T-helper 2 cell treated with Interferon-gamma antibody and Interleukin-4, amounts not matched to agents 100 ng/mL and 5 ng/mL, for 36 hours (primary cell): Measurements from ENCODE around the gene MAGEA9. TPM values are rescaled to one million over a fixed set of nuclear protein-coding genes. Genes with fewer than 3 reads are reported as not detected.
"Not testable (repeated sequence)": the region's sequence is repeated elsewhere in the genome, so short reads cannot be mapped to it uniquely, and the experiment has no call there.

Source experiments
- intact Hi-C: fragments of 100-400 bp; cut with micrococcal nuclease; formaldehyde crosslinking; loops from one replicate; pipeline ENCODE4 v1.15.1; 2023
- total RNA-seq: library from RNA; stranded (reverse); gene quantifications from 2 replicates; pipeline ENCODE4 v1.2.3, GENCODE V29; 2022

MAGEA9 gene
- total RNA-seq, 1 donor from 2014 or later = not detected

DNA sequence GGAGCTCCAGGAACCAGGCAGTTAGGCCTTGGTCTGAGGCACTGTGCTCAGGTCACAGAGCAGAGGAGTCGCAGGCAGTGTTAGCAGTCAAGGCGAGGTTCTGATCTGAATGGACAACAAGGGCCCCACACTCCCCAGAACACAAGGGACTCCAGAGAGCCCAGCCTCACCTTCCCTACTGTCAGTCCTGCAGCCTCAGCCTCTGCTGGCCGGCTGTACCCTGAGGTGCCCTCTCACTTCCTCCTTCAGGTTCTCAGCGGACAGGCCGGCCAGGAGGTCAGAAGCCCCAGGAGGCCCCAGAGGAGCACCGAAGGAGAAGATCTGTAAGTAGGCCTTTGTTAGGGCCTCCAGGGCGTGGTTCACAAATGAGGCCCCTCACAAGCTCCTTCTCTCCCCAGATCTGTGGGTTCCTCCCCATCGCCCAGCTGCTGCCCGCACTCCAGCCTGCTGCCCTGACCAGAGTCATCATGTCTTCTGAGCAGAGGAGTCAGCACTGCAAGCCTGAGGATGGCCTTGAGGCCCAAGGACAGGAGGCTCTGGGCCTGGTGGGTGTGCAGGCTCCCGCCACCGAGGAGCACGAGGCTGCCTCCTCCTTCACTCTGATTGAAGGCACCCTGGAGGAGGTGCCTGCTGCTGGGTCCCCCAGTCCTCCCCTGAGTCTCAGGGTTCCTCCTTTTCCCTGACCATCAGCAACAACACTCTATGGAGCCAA, 26.2 kb downstream of the MAGEA9 start:
- intact Hi-C loops = no loop called here

DNA sequence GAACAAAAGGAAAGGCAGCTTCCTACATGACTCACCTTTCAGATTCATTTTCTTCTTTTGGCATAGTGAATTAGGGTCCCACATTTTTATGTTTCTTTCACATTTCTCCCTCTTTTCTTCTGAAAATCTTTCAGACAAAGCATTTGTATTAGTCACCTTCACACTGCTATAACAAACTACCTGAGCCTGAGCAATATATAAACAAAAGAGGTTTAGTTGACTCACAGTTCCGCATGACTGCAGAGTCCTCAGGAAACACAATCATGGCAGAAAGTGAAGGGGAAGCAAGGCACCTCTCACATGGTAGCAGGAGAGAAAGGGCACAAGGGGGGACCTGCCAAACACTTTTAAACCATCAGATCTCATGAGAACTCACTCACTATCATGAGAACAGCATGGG, 36.9 kb downstream of the MAGEA9 start:
- intact Hi-C loops = no loop called here

DNA sequence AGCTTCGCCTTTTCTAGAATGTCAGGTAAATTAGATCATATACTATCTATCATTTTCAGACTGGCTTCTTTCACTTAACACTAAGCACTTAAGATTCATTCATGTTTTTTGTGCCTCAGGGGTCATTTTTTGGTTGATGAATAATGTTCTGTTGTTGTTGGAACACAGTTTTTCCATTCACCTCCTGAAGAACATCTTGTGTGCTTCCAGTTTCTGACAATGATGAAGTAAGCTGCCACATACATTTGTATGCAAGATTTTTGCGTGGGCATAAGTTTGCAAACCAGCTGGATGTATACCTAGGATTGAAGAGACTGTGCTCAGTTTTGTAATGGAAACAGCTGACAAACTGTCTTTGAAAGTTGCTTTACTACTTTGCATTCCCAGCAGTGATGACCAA, 37.6 kb downstream of the MAGEA9 start:
- intact Hi-C loops = no loop called here

DNA sequence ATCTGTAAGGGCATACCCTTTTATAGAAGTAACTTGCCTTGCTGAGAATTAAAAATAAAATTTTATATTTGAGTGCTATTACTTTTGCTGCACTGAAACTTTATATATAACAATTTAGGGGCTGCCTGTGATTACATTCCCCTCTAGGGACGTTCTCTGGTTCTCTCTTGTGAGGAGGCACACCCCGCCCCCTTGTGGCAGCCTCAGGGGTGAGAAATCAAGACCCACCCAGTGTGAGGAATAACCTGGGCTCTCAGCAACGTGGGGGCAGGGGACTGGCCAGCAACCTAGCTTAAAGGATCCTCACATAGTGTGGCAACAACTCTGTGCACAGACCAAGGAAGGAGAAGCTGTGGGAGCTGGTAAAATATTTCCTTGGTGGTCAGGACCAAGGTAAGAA, 43.7 kb downstream of the MAGEA9 start:
- intact Hi-C loops = no loop called here

DNA sequence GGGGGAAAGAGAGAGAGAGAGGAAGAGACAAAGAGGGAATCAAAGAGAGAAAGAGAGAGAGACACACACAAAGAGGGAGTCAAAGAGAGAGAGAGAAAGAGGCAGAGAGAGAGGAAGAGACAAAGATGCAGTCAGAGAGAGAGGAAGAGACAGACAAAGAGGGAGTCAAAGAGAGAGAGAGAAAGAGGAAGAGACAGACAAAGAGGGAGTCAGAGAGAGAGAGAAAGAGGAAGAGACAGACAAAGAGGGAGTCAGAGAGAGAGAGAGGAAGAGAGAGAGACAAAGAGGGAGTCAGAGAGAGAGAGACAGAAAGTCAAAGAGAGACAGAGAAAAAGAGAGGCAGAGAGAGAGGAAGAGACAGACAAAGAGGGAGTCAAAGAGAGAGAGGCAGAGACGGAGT, 45.5 kb downstream of the MAGEA9 start:
- intact Hi-C loops = no loop called here

DNA sequence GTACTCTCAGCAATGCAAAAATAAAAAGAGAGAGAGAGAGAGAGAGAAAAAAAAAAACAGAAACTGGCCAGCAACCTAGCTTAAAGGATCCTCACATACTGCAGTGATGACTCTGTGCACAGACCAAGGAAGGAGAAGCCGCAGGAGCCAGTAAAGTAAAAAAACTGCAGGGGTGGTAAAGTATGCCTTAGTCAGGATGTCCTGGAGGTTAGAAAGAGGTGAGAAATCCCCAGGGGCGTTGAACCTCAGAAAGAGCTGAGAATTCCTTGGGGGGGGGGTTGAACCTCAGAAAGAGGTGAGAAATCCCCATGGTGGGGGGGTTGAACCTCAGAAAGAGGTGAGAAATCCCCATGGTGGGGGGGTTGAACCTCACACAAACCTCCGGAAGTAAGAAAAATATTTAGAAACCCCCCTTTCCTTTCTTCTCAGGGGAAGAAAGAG, 48.0 kb downstream of the MAGEA9 start:
- intact Hi-C loops = no loop called here

DNA sequence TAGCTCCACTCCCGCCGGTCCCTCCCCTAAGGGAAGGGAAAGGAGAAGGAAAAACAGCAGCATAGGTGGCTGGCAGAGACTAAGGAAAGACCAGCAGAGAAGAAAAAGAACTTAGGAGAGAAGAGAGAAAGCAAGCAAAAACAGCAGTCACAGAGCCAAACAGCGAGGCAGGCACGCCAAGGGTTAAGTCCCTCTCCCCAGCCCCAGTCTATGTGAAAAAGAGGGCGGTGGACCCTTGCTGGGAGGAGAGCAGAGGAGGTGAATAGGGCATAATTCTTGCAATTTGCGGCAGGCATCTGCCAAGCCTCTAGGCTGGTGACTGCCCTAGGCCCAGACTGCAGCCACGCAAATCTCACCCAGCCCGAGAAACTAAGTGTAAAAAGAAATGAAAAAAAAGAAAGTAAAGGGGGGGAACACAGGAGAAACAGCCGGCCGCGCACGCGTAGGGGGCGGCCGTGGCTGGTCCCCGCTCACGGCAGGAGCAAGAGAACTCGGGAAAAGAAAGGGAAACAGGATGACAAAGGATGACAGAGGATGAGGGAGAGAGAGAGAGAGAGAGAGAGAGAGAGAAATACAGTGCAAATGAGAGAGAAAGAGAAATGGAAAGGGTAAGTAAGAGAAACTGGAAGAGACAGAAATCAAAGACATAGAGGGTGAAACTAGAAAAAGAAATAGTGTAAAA, 48.6 kb downstream of the MAGEA9 start:
- intact Hi-C loops = no loop called here

DNA sequence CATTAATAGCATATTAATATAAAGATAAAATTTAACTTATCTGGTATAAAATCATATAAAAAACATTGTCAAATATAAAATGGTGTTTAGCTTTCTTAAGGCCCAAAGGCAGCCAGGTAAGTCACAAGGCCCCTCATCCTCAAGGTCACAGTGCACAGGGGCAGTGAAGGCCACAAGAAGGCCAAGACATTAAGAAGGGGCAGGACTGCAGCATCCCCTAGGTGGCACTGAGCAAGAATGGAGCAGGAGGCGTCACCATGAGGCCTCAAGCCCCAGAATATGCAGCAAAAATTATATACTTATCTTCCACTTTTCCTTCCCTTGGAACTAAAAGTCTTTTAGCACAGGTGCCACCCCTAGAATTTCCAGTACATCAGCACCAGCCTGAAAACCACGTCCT, 49.7 kb downstream of the MAGEA9 start:
- intact Hi-C loops = no loop called here

DNA sequence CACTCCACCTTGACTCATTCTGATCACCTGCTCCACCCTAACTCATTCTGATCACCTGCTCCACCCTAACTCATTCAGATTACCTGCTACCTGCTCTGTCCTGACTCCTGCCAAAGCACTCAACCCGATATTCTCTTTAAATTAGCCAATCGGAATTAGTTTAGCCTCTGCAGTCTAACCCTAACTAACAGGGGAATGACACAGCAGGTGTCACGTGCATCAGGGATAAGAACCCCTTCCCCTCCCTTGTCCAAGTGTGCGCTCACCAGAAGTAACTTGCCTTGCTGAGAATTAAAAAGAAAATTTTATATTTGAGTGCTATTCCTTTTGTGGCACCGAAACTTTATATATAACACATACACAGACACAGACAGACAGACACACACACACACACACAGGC, 55.0 kb downstream of the MAGEA9 start:
- intact Hi-C loops = not testable (repeated sequence)

DNA sequence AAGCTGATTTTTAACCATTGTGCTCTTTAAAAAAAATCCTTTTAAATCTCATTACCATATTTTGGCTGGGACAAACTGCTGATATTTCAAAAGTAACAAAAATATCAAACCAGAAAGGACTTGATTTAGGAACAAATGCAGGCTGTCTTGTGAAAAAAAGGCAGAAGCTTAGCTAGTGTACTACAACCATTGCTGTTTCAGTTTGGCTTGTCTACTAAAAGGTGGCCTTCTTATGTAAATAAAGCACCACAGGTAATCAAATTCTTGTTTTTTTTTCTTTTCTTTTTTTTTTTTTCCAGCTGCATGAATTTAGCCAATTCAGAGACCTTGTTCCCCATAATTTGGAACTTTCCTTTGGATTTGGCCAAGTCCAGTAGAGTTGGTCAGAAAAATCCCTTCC, 55.4 kb downstream of the MAGEA9 start:
- intact Hi-C loops = no loop called here

Other genes with a start within 250 kb of the MAGEA9 start
- 32.2 and 34.0 TPM in 2 replicates for gene EOLA1, start 240.9 kb upstream of the MAGEA9 start, total RNA-seq
- not detected in 2 replicates for gene HSFX3, start 232.0 kb upstream of the MAGEA9 start, total RNA-seq
- gene MAGEA9B, start 194.5 kb upstream of the MAGEA9 start, total RNA-seq = not detected in 2 replicates
- 0.52 TPM in 1 of 2 replicates, not detected in the other for gene HSFX2, start 186.6 kb upstream of the MAGEA9 start, total RNA-seq
- gene TMEM185A, start 150.1 kb upstream of the MAGEA9 start, total RNA-seq = 16.6 and 18.6 TPM in 2 replicates
- gene MAGEA11, start 69.9 kb upstream of the MAGEA9 start, total RNA-seq = not detected in 2 replicates
- gene HSFX1, start 7.9 kb upstream of the MAGEA9 start, total RNA-seq = 0.84 and 1.3 TPM in 2 replicates
- not detected in 2 replicates for gene MAGEA8, start 99.3 kb downstream of the MAGEA9 start, total RNA-seq
- 0.20 TPM in 1 of 2 replicates, not detected in the other for gene HSFX4, start 147.6 kb downstream of the MAGEA9 start, total RNA-seq
- gene EOLA2, start 156.6 kb downstream of the MAGEA9 start, total RNA-seq = 50.4 and 51.7 TPM in 2 replicates